ENCODE results near the gene LRP1B.

DNA sequence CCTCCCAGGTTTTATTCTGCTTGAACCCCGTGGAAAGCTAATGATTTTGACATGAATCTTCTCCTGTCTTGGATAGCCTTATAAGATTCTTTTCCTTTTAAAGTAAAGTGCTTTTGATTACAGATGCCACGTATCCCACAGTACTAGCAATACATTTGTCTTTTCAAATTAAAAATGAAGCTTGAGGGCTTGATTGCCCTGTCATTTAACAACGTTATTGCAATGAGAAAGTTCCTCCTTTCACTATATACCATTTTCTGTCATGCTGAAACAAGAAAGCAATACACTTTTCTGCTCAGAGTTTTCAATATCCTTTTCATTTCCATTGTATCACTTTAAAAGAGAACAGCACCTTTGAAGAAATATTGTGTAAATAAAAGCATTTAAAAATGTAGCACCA lies 814.7 kb downstream of the LRP1B start:
- TF ChIP-seq, protein P1, sequence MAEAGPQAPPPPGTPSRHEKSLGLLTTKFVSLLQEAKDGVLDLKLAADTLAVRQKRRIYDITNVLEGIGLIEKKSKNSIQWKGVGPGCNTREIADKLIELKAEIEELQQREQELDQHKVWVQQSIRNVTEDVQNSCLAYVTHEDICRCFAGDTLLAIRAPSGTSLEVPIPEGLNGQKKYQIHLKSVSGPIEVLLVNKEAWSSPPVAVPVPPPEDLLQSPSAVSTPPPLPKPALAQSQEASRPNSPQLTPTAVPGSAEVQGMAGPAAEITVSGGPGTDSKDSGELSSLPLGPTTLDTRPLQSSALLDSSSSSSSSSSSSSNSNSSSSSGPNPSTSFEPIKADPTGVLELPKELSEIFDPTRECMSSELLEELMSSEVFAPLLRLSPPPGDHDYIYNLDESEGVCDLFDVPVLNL (CRISPR knock-in tag; IDR thresholded peaks at IDR 0.05; ENCODE audit: borderline replicate concordance, low read depth), result no peak
- TF ChIP-seq, protein P2, sequence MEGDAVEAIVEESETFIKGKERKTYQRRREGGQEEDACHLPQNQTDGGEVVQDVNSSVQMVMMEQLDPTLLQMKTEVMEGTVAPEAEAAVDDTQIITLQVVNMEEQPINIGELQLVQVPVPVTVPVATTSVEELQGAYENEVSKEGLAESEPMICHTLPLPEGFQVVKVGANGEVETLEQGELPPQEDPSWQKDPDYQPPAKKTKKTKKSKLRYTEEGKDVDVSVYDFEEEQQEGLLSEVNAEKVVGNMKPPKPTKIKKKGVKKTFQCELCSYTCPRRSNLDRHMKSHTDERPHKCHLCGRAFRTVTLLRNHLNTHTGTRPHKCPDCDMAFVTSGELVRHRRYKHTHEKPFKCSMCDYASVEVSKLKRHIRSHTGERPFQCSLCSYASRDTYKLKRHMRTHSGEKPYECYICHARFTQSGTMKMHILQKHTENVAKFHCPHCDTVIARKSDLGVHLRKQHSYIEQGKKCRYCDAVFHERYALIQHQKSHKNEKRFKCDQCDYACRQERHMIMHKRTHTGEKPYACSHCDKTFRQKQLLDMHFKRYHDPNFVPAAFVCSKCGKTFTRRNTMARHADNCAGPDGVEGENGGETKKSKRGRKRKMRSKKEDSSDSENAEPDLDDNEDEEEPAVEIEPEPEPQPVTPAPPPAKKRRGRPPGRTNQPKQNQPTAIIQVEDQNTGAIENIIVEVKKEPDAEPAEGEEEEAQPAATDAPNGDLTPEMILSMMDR (IDR thresholded peaks at IDR 0.05), result no peak
- TF ChIP-seq, protein P3, sequence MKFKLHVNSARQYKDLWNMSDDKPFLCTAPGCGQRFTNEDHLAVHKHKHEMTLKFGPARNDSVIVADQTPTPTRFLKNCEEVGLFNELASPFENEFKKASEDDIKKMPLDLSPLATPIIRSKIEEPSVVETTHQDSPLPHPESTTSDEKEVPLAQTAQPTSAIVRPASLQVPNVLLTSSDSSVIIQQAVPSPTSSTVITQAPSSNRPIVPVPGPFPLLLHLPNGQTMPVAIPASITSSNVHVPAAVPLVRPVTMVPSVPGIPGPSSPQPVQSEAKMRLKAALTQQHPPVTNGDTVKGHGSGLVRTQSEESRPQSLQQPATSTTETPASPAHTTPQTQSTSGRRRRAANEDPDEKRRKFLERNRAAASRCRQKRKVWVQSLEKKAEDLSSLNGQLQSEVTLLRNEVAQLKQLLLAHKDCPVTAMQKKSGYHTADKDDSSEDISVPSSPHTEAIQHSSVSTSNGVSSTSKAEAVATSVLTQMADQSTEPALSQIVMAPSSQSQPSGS (CRISPR knock-in tag; IDR thresholded peaks at IDR 0.05; ENCODE audit: borderline replicate concordance, low read depth), result no peak
- TF ChIP-seq RELA (CRISPR knock-in tag; IDR thresholded peaks at IDR 0.05; ENCODE audit: borderline replicate concordance), result no peak
- TF ChIP-seq ZNF138 (CRISPR knock-in tag; conservative IDR thresholded peaks at IDR 0.05), result no peak
- TF ChIP-seq ETV6 (CRISPR knock-in tag; IDR thresholded peaks at IDR 0.05), result no peak
- TF ChIP-seq NFYB (CRISPR knock-in tag; conservative IDR thresholded peaks at IDR 0.05; ENCODE audit: low read depth), result no peak
- TF ChIP-seq, protein P4, sequence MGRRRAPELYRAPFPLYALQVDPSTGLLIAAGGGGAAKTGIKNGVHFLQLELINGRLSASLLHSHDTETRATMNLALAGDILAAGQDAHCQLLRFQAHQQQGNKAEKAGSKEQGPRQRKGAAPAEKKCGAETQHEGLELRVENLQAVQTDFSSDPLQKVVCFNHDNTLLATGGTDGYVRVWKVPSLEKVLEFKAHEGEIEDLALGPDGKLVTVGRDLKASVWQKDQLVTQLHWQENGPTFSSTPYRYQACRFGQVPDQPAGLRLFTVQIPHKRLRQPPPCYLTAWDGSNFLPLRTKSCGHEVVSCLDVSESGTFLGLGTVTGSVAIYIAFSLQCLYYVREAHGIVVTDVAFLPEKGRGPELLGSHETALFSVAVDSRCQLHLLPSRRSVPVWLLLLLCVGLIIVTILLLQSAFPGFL (CRISPR knock-in tag; IDR thresholded peaks at IDR 0.05; ENCODE audit: borderline replicate concordance), result no peak

Measured in WTC11 (cell line).